Measurements from ENCODE around the gene LRRTM4. TPM values are rescaled to one million over a fixed set of nuclear protein-coding genes. Genes with fewer than 3 reads are reported as not detected.

Gene LRRTM4
- total RNA-seq, 1 experiment from 2014 or later, result 12.0 TPM

- H2BK5ac ChIP-seq (ENCODE audit: insufficient read length, low read length), result no peak overlapping the region
- no peak overlapping the region for H2BK120ac ChIP-seq (ENCODE audit: low read depth, low read length, poor library complexity, severe bottlenecking)
- no peak overlapping the region for H3T11ph ChIP-seq (ENCODE audit: low read length)
- H4K20me1 ChIP-seq (ENCODE audit: control insufficient read depth, insufficient read depth, insufficient read length), result no peaks in the 10 kb centered on the region
- no peak overlapping the region for H4K5ac ChIP-seq (ENCODE audit: insufficient read length, low read depth, low read length)
- no peak overlapping the region for H3K56ac ChIP-seq (ENCODE audit: insufficient read length, low read depth, low read length)
- no peak for DNase-seq
- H3K27ac ChIP-seq (ENCODE audit: insufficient read length, low read depth, low read length), result no peak overlapping the region
- H2AK5ac ChIP-seq (ENCODE audit: insufficient read length, low read length), result no peak overlapping the region
- no peak overlapping the region for H3K4me2 ChIP-seq (ENCODE audit: insufficient read depth, insufficient read length, low read length)
- Mint-ChIP-seq H3K27ac (no peak overlapping the region), H3K9me3 (peaks cover 21 to 24% of the 10 kb centered on the region in 2 experiments; a peak in 4 of 5 replicates), H3K4me1 (peaks cover 0 to 3% of the 10 kb centered on the region in 2 experiments; a peak in 1 of 4 replicates), H3K4me3 (no peak overlapping the region), H3K27me3 (ENCODE audit: low read depth) (no peaks in the 10 kb centered on the region), H3K36me3 (ENCODE audit: insufficient read depth in 1 of 3, low read depth in 3 of 3) (peaks cover 19 to 24% (median 23%) of the 10 kb centered on the region in 3 experiments)
- no CpG with 5 or more reads among the region's 4 CpGs for WGBS (ENCODE audit: extremely low coverage, insufficient read length, low lambda C conversion rate)
- TF ChIP-seq CTCF (conservative IDR thresholded peaks at IDR 0.05), result no peak
- H3K14ac ChIP-seq (ENCODE audit: insufficient read depth, low read length), result no peak overlapping the region
- no peaks in the 10 kb centered on the region for H3K79me2 ChIP-seq (ENCODE audit: insufficient read depth, low read length)
- H2BK12ac ChIP-seq (ENCODE audit: insufficient read length, low read depth, low read length), result no peak overlapping the region
- no peak overlapping the region for H3K18ac ChIP-seq (ENCODE audit: insufficient read length, low read depth, low read length)
- no peaks in the 10 kb centered on the region for H3K9me3 ChIP-seq (ENCODE audit: control insufficient read depth, low read depth, low read length)
- no peak overlapping the region for H2BK15ac ChIP-seq (ENCODE audit: low read depth, low read length)
- H3K23me2 ChIP-seq (ENCODE audit: insufficient read length, low read depth, low read length, poor library complexity, severe bottlenecking), result no peaks in the 10 kb centered on the region
- no peaks in the 10 kb centered on the region for H3K27me3 ChIP-seq (ENCODE audit: insufficient read depth, low read length)
- H2BK20ac ChIP-seq (ENCODE audit: low read depth, low read length, poor library complexity, severe bottlenecking), result no peak overlapping the region
- H4K91ac ChIP-seq (ENCODE audit: insufficient read length, low read depth, low read length), result no peak overlapping the region
- H3K9ac ChIP-seq (ENCODE audit: extremely low read depth, insufficient read length, low read length), result no peak overlapping the region
- H2AFZ ChIP-seq (ENCODE audit: low read length), result no peak overlapping the region
- no peaks in the 10 kb centered on the region for H3K4me1 ChIP-seq (ENCODE audit: insufficient read depth, low read length)
- no peak overlapping the region for H4K8ac ChIP-seq (replicated peaks; ENCODE audit: insufficient read length, low read depth, low read length)
- H3K23ac ChIP-seq (ENCODE audit: insufficient read length, low read depth, low read length), result no peak overlapping the region
- H3K79me1 ChIP-seq (ENCODE audit: insufficient read depth, low read depth, low read length, poor library complexity, severe bottlenecking), result no peaks in the 10 kb centered on the region
- H3K4ac ChIP-seq (ENCODE audit: low read depth, low read length), result no peak overlapping the region
Observed at GRCh38 chr2:77025714-77026113, 496.5 kb downstream of the LRRTM4 start.
